HS-27A (cell line): ENCODE results near the gene GTPBP8.
"Not testable (repeated sequence)": the region's sequence is repeated elsewhere in the genome, so short reads cannot be mapped to it uniquely, and the experiment has no call there.

Experiments
- DNase-seq: peaks from one replicate; pipeline ENCODE4 v3.0.0-alpha.2; 2012; ENCODE audit warnings: low read depth, missing footprints

Gene GTPBP8

DNA sequence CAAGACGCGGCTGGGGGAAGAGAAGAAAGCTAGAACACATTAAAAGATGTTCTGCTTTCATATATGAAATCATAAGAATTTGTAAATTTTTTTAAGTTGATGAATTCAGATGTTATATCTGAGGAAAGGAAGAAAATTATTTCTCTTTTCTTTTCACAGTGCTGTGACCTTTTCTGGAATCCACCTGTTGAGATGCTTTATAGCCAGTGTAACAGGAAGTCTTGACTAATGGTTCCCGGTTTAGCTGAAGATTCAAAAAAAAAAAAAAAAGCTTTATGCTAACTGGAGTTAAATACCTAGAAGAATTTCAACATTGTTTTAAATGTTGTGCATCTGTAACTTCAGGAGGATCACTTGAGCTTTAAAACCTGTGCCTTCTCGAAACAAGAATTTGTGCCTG lies 9.9 kb downstream of the GTPBP8 start:
- DNase-seq, result no peak

DNA sequence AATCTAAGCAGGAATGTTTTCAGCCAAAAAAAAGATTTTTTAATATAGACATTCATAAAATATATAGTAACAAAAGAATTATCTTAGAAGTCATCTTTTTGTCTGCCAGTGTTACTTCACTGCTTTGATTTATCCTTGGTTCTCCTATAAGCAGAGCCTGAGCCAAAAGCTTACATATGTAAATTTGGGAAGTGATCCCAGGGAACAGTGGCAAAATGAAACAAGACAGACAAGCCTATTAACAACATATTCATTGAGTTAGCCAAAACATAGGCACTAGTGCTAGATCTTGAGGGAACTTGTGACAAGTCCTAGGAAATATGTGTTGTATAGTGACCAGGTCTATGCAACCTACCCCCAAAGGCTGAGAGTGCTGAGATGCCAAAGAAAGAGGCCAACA lies 11.3 kb downstream of the GTPBP8 start:
- DNase-seq, result no peak

- no peak for DNase-seq
Observed at GRCh38 chr3:113002679-113003078, 11.9 kb downstream of the GTPBP8 start.

DNA sequence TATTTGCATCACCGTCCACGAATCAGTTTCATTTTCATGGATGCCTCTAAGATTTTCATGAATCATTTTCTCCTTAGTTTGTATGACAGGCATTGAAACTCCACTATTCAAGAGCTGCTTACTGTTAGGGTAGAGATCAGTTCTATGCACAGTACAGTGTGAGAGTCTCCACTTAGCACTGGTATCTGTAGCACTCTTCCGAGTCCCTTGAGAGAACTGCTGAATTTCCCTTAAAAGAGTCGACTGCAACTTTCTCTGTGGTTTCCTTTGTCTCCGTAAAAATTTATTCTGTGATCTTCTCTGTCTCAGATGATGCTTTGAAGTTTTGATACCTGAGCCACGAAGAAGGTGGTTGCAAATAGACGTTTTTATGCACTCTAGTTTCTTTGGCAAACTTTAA lies 14.8 kb downstream of the GTPBP8 start:
- no peak for DNase-seq

DNA sequence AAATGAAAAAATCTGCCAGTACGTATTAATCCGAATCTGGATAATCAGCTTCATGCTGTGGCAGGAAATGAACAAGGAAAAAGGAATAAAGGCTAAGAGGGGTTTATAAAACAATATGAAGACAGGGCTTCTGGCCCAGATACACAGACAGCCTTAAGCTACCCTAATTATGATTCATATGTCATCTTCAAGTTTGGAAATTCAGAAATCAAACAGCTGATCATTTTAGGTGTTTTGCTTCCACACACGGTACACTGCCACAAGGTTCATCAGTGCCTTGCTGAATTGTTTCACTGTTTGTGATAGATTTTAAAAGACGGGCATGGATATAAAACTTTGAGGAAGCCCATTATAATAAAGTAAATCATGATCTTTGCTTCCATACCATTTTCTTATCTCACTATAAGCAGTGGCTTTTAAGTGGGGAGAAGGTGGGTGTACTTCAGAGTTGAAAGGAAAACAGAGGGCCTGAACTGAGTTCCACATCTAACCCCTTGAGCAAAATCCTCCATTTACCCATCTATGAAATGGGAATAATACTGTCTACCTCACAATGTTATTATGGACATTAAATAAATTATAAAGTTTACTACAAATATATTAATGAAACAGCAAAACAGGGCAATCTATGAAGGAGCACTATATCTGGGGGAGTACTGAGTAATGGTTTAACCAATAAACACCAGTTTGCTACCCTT lies 15.7 kb downstream of the GTPBP8 start:
- DNase-seq, result no peak

GRCh38 chr3:113008117-113008516 lies 17.3 kb downstream of the GTPBP8 start:
- DNase-seq, result no peak

DNA sequence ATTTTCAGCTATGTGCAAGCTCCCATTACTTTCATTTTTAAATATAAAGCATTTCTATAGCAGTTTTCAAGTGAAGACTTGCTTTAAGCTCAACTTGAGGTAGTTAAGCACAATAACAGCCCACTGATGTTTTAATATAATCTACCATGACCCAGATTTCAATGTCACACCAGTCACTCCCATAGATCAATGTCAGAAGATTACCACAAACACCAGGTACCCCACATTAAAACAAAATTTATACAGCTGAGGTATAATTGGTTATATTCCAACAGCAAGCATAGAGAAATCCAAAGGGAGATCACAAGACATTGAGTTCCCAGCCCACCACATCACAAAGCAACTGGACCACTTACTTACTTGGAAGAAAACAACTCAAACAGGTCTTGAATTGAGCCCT lies 22.8 kb downstream of the GTPBP8 start:
- DNase-seq, result no peak

- DNase-seq, result no peak
Observed at GRCh38 chr3:113018536-113019181, 27.9 kb downstream of the GTPBP8 start.

DNA sequence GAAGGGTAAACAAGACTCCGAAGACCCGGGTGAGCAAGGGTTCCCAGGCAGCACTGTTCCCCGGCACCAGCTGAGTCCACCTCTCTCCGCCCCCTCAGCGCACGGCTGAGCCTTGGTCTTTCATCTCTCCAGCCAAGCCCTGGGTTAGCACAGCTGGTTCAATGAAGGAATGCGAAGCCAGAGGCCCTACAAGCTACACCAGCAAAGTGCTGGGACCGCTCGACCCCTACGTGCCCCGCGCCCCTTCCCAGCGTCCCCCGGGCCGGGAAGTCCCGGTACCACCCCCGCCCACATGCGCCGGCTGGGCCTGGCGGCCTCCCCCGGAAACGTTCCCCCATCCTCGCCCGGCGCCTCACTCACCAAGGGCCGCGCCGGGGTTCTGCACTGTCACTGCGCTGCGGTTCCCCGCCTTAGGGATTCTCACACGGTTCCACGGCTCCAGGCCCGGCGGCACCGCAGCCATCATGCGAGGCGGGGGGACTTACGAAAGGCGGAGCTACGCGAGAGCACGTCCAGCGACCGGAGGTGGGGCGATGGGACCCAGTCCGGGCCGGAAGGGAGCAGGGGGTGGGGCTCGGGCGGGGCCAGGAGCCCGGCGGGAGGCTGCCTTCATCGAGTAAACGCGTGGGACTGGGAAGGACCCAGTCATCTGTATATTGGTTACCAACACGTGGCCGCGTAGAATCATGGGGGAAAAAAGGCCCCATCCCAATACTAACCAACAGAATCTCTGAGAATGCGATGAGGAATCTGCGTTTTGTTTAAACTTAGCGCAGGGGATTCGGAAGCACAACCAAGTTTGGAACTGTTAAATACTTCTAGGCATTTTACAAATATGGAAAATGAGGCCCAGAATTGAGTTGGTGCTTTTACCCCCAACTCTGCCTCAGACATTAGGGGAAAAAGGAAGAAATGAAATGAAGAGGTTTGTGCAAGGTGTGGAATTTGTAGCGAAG lies 28.7 kb downstream of the GTPBP8 start:
- DNase-seq, result peak; percentile 81

DNA sequence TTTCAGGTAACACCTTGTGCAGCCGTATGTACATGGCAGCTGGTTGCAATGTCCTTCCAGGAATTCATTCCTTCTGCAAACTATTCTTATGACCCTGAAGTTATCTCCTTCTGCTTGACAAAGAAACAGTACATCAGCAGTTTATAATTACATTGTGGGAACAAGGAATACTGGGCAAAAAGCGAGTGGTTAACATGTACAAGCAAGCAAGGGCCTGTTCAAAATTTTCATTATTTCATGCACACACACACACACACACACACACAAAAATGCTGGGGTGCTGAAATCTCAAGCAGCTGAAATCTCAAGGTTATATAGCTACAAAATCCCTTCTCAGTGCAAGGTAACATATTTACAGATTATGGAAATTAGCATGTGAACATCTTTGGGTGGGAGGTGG lies 30.7 kb downstream of the GTPBP8 start:
- no peak for DNase-seq

DNA sequence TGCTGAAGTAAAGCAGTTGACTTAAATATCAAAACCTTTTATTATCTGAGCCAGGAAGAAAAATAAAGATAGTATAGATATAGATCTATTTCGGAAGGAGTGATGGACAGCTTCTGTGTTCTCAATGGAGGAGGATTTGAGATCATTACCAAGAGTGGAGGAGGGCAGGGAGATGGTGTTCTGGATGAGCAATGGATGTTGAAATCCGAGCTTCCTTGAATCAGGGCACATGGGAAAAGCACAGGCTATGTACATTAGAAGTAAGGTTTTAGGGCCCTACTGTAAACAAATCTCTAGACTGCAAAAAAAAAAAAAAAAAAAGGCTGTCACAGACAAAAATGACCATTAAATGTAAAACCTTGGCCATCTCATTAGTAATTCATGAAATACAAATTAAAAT lies 43.2 kb downstream of the GTPBP8 start:
- DNase-seq, result no peak

- peak; percentile 35 for DNase-seq
Observed at GRCh38 chr3:113035387-113035982, 44.7 kb downstream of the GTPBP8 start.

- DNase-seq, result no peak
Observed at GRCh38 chr3:113038328-113038727, 47.5 kb downstream of the GTPBP8 start.

- no peak for DNase-seq
Observed at GRCh38 chr3:113039546-113039945, 48.8 kb downstream of the GTPBP8 start.

- DNase-seq, result no peak
Observed at GRCh38 chr3:113040231-113040630, 49.4 kb downstream of the GTPBP8 start.

- no peak for DNase-seq
Observed at GRCh38 chr3:113043686-113044085, 52.9 kb downstream of the GTPBP8 start.

- not testable (repeated sequence) for DNase-seq
Observed at GRCh38 chr3:113046186-113046965, 55.6 kb downstream of the GTPBP8 start.

DNA sequence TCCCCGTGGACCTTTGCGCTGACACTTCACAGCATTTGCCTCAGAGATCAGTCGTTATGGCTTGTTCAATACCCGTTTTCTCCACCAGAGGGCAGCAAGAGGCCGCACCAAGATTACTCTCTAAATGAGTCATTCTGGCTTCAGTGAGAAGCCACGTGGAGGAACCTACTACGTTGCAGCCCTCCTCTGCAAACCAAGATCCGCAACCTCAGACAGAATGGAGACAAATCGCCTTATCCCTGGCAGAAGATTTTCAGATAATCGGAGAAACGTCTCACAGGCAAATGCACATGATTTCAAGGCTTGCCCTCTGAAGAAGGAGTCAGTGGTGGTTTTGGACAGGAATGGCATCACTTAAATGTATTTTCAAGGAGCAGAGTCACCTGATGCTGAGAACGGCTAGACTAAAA lies 60.5 kb downstream of the GTPBP8 start:
- peak; percentile 41 for DNase-seq
